Endodermal cell (in vitro differentiated cells): ENCODE measurements around the gene GPN1. TPM values are rescaled to one million over a fixed set of nuclear protein-coding genes. Genes with fewer than 3 reads are reported as not detected.

Experiments
- DNase-seq: peaks from one replicate; pipeline ENCODE4 v3.0.0-alpha.2; 2017
- H3K27ac ChIP-seq: 2 replicates; pipeline ENCODE4 v1.5.1; 2013; ENCODE audit warnings: mild to moderate bottlenecking, low read depth, low read length, moderate library complexity
- H3K27me3 ChIP-seq: 2 replicates; pipeline ENCODE4 v1.6.1; 2013; ENCODE audit warnings: mild to moderate bottlenecking, low read length, moderate library complexity; ENCODE audit not compliant: insufficient read depth, control insufficient read depth, poor library complexity, severe bottlenecking
- H3K36me3 ChIP-seq: 2 replicates; pipeline ENCODE4 v1.7.0; 2013; ENCODE audit warnings: mild to moderate bottlenecking, low read length, moderate library complexity; ENCODE audit not compliant: control insufficient read depth, insufficient read depth
- H3K4me1 ChIP-seq: one replicate; pipeline ENCODE4 v1.7.0; 2013; ENCODE audit warnings: low read length; ENCODE audit not compliant: control insufficient read depth, insufficient read depth
- H3K4me3 ChIP-seq: 2 replicates; pipeline ENCODE4 v1.5.1; 2013; ENCODE audit warnings: mild to moderate bottlenecking, low read length, moderate library complexity
- H3K9ac ChIP-seq: 2 replicates; pipeline ENCODE4 v1.6.1; 2013; ENCODE audit warnings: mild to moderate bottlenecking, low read length, moderate library complexity; ENCODE audit not compliant: poor library complexity, severe bottlenecking; ENCODE audit errors: extremely low read depth
- H3K9me3 ChIP-seq: 2 replicates; pipeline ENCODE4 v1.6.1; 2013; ENCODE audit warnings: mild to moderate bottlenecking, low read length, moderate library complexity; ENCODE audit not compliant: control insufficient read depth
- H3K27ac Mint-ChIP-seq: 2 replicates; pipeline ENCODE4 v1.8.0; 2020; ENCODE audit warnings: mixed read lengths
- H3K27me3 Mint-ChIP-seq: 2 replicates; pipeline ENCODE4 v1.8.0; 2021; ENCODE audit warnings: mild to moderate bottlenecking, mixed read lengths; ENCODE audit not compliant: insufficient read depth
- H3K36me3 Mint-ChIP-seq: 2 replicates; pipeline ENCODE4 v1.8.0; 2020; ENCODE audit warnings: low read depth, mixed read lengths
- H3K4me1 Mint-ChIP-seq: 2 replicates; pipeline ENCODE4 v1.8.0; 2020; ENCODE audit warnings: mixed read lengths
- H3K4me3 Mint-ChIP-seq: 2 replicates; pipeline ENCODE4 v1.8.0; 2020; ENCODE audit warnings: mild to moderate bottlenecking, moderate library complexity, mixed read lengths
- H3K9me3 Mint-ChIP-seq: 2 replicates; pipeline ENCODE4 v1.8.0; 2020; ENCODE audit warnings: mild to moderate bottlenecking, mixed read lengths
- WGBS, 2 experiments: methylation state at CpG; one replicate each; pipeline versions ENCODE4 v1.1.5 to v1.1.7; 2013; ENCODE audit warnings: missing lambda C conversion rate in 2 of 2, mixed read lengths in 1 of 2; ENCODE audit not compliant: insufficient coverage in 1 of 2, insufficient read length in 1 of 2; 5-methylcytosine and 5-hydroxymethylcytosine counted together
- total RNA-seq, 2 donors: library from RNA; stranded (reverse); fragmentation: NEBNext Ultra II Directional in 1 of 2; extraction: Animal tissue kit (Norgen Biotek cat#: 25700) in 1 of 2; gene quantifications; 2 replicates in 1 of 2; 3 replicates in 1 of 2; pipeline ENCODE4 v1.2.1, GENCODE V29; 2021
- TF ChIP-seq, protein P1 (sequence below): fragments of 200-600 bp; sonication (generic); conservative IDR thresholded peaks from 2 replicates; pipeline ENCODE4 v1.5.0; 2021; ENCODE audit warnings: antibody characterized with exemption, mild to moderate bottlenecking

The GPN1 gene
- total RNA-seq, 2 donors from 2014 or later, result 49.6 to 51.5 TPM

DNA sequence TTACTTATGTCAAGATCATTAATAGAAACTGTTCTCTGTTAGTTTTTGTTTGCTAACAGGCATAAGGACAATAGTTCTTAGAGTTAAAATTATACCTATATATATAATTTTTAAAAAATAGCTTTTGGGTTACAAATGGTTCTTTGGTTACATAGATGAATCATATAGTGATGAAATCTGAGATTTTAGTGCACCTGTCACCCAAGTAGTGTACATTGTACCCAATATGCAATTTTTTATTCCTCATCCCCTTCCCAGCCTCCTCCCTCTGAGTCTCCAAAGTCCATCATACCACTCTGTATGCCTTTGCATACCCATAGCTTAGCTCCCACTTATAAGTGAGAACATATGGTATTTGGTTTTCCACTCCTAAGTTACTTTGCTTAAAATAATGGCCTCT is 61.2 kb downstream of the GPN1 start:
- no peak overlapping the region for H3K27ac ChIP-seq
- no peaks in the 10 kb centered on the region for H3K4me1 ChIP-seq
- no peaks in the 10 kb centered on the region for H3K9me3 Mint-ChIP-seq
- H3K27me3 ChIP-seq, result no peaks in the 10 kb centered on the region
- peaks cover 84% of the 10 kb centered on the region for H3K36me3 ChIP-seq
- H3K27ac Mint-ChIP-seq, result no peak overlapping the region
- H3K9me3 ChIP-seq, result no peaks in the 10 kb centered on the region
- peaks cover 4% of the 10 kb centered on the region for H3K4me1 Mint-ChIP-seq
- no peak for DNase-seq
- H3K27me3 Mint-ChIP-seq, result no peaks in the 10 kb centered on the region
- H3K36me3 Mint-ChIP-seq, result peaks cover 24% of the 10 kb centered on the region
- TF ChIP-seq, protein P1, sequence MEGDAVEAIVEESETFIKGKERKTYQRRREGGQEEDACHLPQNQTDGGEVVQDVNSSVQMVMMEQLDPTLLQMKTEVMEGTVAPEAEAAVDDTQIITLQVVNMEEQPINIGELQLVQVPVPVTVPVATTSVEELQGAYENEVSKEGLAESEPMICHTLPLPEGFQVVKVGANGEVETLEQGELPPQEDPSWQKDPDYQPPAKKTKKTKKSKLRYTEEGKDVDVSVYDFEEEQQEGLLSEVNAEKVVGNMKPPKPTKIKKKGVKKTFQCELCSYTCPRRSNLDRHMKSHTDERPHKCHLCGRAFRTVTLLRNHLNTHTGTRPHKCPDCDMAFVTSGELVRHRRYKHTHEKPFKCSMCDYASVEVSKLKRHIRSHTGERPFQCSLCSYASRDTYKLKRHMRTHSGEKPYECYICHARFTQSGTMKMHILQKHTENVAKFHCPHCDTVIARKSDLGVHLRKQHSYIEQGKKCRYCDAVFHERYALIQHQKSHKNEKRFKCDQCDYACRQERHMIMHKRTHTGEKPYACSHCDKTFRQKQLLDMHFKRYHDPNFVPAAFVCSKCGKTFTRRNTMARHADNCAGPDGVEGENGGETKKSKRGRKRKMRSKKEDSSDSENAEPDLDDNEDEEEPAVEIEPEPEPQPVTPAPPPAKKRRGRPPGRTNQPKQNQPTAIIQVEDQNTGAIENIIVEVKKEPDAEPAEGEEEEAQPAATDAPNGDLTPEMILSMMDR, result no peak
- no peak overlapping the region for H3K4me3 ChIP-seq
- H3K4me3 Mint-ChIP-seq, result no peak overlapping the region
- H3K9ac ChIP-seq, result no peak overlapping the region

DNA sequence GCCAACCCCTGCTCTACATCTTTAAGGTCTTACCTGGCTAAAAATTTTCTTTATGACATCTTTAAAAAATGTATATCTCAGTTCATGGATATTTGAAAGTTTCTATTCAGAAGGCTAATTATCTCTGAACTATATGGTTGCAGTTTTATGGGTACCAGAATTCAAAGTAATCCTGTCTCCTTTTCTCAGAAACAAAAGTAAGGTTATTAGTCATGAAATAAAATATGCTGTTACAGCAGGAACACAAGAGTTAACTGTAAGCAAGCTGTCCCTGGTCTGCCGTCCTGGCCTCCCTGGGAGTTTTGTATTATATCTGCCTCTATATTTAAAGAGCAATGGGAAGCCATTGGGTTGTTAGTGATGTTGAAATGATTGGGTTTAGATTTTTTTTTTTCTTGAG is 68.8 kb downstream of the GPN1 start:
- Histone ChIP-seq H3K27ac (no peak overlapping the region), H3K4me3 (no peak overlapping the region), H3K36me3 (peaks cover 54% of the 10 kb centered on the region), H3K27me3 (no peaks in the 10 kb centered on the region), H3K9ac (no peak overlapping the region), H3K9me3 (no peaks in the 10 kb centered on the region), H3K4me1 (peaks cover 6% of the 10 kb centered on the region)
- no peak for DNase-seq
- WGBS, 2 experiments, result 92% methylated on average over 1 of the region's 1 CpG; no CpG with 5 or more reads in 1 of the 2 experiments
- Mint-ChIP-seq H3K36me3 (peaks cover 29% of the 10 kb centered on the region), H3K4me3 (no peak overlapping the region), H3K27ac (no peak overlapping the region), H3K9me3 (no peaks in the 10 kb centered on the region), H3K27me3 (no peaks in the 10 kb centered on the region), H3K4me1 (peaks cover 5% of the 10 kb centered on the region)
- TF ChIP-seq, protein P1, result no peak

Other genes with a start within 250 kb of the GPN1 start
- gene ZNF513, start 248.3 kb upstream of the GPN1 start, total RNA-seq, result 10 to 100 TPM; 30.7 to 32.5 TPM
- 100 to 1,000 TPM; 124 to 125 TPM for gene PPM1G, start 219.5 kb upstream of the GPN1 start, total RNA-seq
- 100 to 1,000 TPM; 141 to 153 TPM for gene NRBP1, start 200.4 kb upstream of the GPN1 start, total RNA-seq
- gene KRTCAP3, start 186.7 kb upstream of the GPN1 start, total RNA-seq, result 10 to 100 TPM; 27.0 to 29.7 TPM
- 10 to 100 TPM; 30.1 to 31.3 TPM for gene IFT172, start 139.3 kb upstream of the GPN1 start, total RNA-seq
- 10 to 100 TPM; 11.6 to 14.6 TPM for gene FNDC4, start 133.8 kb upstream of the GPN1 start, total RNA-seq
- gene GCKR, start 132.2 kb upstream of the GPN1 start, total RNA-seq, result 1 to 10 TPM; 1.6 to 1.8 TPM
- gene ZNF512, start 46.0 kb upstream of the GPN1 start, total RNA-seq, result 10 to 100 TPM; 29.3 to 36.7 TPM
- 1 to 10 TPM; 4.6 to 5.3 TPM for gene CCDC121, start within 50 bp of the GPN1 start, total RNA-seq
- gene SUPT7L, start 34.6 kb downstream of the GPN1 start, total RNA-seq, result 10 to 100 TPM; 43.3 to 43.9 TPM
- gene SLC4A1AP, start 34.8 kb downstream of the GPN1 start, total RNA-seq, result 10 to 100 TPM; 24.7 to 24.9 TPM
- gene MRPL33, start 142.7 kb downstream of the GPN1 start, total RNA-seq, result 10 to 100 TPM; 69.5 to 80.6 TPM